HepG2 (cell line): ENCODE results near the gene CNGA1. TPM values are rescaled to one million over a fixed set of nuclear protein-coding genes. Genes with fewer than 3 reads are reported as not detected.

Experiments
- CREB1 ChIP-seq, 2 experiments: fragments of 450-650 bp in 1 of 2; IDR thresholded peaks; 2 replicates each; pipeline ENCODE4 v1.6.1; 2016 to 2017; ENCODE audit warnings: control low read depth in 1 of 2, mild to moderate bottlenecking in 1 of 2, missing compliant biosample characterization in 1 of 2, missing genetic modification characterization in 1 of 2
- KDM1A ChIP-seq: IDR thresholded peaks from 2 replicates; pipeline ENCODE4 v1.6.1; 2016; ENCODE audit warnings: missing compliant biosample characterization
- MATR3 ChIP-seq: sonication (generic); formaldehyde crosslinking; IDR thresholded peaks from 2 replicates; pipeline ENCODE4 v1.4.0; 2020; ENCODE audit warnings: missing genetic modification reagents
- NAIF1 ChIP-seq: sonication (generic); formaldehyde crosslinking; IDR thresholded peaks from 2 replicates; pipeline ENCODE4 v1.5.0; 2020; ENCODE audit warnings: mild to moderate bottlenecking, missing genetic modification reagents, borderline replicate concordance
- POLR2A ChIP-seq, 2 experiments: IDR thresholded peaks; 2 replicates each; pipeline ENCODE4 v1.6.1; 2011; ENCODE audit warnings: low read depth in 2 of 2, low read length in 2 of 2, mild to moderate bottlenecking in 1 of 2, moderate library complexity in 1 of 2; ENCODE audit not compliant: insufficient read depth in 1 of 2
- RXRA ChIP-seq: sonication (generic); formaldehyde crosslinking; IDR thresholded peaks from 2 replicates; pipeline ENCODE4 v1.5.1; 2020; ENCODE audit warnings: missing genetic modification reagents
- SRSF1 ChIP-seq: fragments of 200-400 bp; formaldehyde crosslinking; optimal IDR thresholded peaks from 2 replicates; pipeline ENCODE3; 2017; ENCODE audit warnings: mild to moderate bottlenecking, low read depth, low read length, moderate library complexity
- ZFP36L1 ChIP-seq: sonication (generic); formaldehyde crosslinking; IDR thresholded peaks from 2 replicates; pipeline ENCODE4 v1.8.0; 2022; ENCODE audit warnings: mild to moderate bottlenecking, missing genetic modification reagents, moderate library complexity
- ZNF263 ChIP-seq: sonication (generic); formaldehyde crosslinking; IDR thresholded peaks from 2 replicates; pipeline ENCODE4 v1.4.0; 2020; ENCODE audit warnings: missing genetic modification reagents
- ZNF558 ChIP-seq: sonication (generic); formaldehyde crosslinking; IDR thresholded peaks from 2 replicates; pipeline ENCODE4 v1.9.0; 2022; ENCODE audit warnings: mild to moderate bottlenecking, missing genetic modification reagents, borderline replicate concordance
- ZNF644 ChIP-seq: IDR thresholded peaks from 2 replicates; pipeline ENCODE4 v1.6.1; 2016; ENCODE audit warnings: low read depth
- polyA plus RNA-seq, 8 experiments: library from polyadenylated mRNA; depleted of rRNA in 3 of 8; stranded (reverse) in 7 of 8; unstranded in 1 of 8; fragments of >200 nt; fragmentation: Illumina TruSeq in 4 of 8; extraction: Trizol in 4 of 8; gene quantifications; 2 replicates each; pipeline versions ENCODE4 v1.2.1 to v1.2.3, GENCODE V29; 2011 to 2016; ENCODE audit warnings: low read depth in 4 of 8, missing spikeins in 1 of 8, mixed read lengths in 1 of 8; ENCODE audit not compliant: insufficient read depth in 1 of 8
- total RNA-seq, 5 experiments: library from RNA; depleted of rRNA; stranded (reverse); fragments of >200 nt; fragmentation: Illumina TruSeq; extraction: Trizol; gene quantifications; 2 replicates each; pipeline ENCODE4 v1.2.3, GENCODE V29; 2016; ENCODE audit warnings: low read depth in 1 of 5
- TF ChIP-seq, protein P1 (sequence below): sonication (generic); formaldehyde crosslinking; IDR thresholded peaks from 2 replicates; pipeline ENCODE4 v1.4.0; 2020; ENCODE audit warnings: missing genetic modification reagents
- TF ChIP-seq, protein P2 (sequence below): sonication (generic); formaldehyde crosslinking; IDR thresholded peaks from 2 replicates; pipeline ENCODE4 v1.5.1; 2020; ENCODE audit warnings: missing genetic modification reagents, mild to moderate bottlenecking, borderline replicate concordance
- TF ChIP-seq, protein P3 (sequence below): sonication (generic); formaldehyde crosslinking; IDR thresholded peaks from 2 replicates; pipeline ENCODE4 v1.4.0; 2020; ENCODE audit warnings: missing genetic modification reagents
- TF ChIP-seq, protein P4 (sequence below): sonication (generic); formaldehyde crosslinking; conservative IDR thresholded peaks from 2 replicates; pipeline ENCODE4 v1.4.0; 2020; ENCODE audit warnings: mild to moderate bottlenecking, missing genetic modification reagents, moderate library complexity
- TF ChIP-seq, protein P5 (sequence below): IDR thresholded peaks from 2 replicates; pipeline ENCODE4 v1.6.1; 2016

The CNGA1 gene
- total and polyA plus RNA-seq, 2 of the 13 experiments (the other 11 are each of a cell fraction or from before 2014, with no cell fraction given), result 0.22 to 0.40 TPM

DNA sequence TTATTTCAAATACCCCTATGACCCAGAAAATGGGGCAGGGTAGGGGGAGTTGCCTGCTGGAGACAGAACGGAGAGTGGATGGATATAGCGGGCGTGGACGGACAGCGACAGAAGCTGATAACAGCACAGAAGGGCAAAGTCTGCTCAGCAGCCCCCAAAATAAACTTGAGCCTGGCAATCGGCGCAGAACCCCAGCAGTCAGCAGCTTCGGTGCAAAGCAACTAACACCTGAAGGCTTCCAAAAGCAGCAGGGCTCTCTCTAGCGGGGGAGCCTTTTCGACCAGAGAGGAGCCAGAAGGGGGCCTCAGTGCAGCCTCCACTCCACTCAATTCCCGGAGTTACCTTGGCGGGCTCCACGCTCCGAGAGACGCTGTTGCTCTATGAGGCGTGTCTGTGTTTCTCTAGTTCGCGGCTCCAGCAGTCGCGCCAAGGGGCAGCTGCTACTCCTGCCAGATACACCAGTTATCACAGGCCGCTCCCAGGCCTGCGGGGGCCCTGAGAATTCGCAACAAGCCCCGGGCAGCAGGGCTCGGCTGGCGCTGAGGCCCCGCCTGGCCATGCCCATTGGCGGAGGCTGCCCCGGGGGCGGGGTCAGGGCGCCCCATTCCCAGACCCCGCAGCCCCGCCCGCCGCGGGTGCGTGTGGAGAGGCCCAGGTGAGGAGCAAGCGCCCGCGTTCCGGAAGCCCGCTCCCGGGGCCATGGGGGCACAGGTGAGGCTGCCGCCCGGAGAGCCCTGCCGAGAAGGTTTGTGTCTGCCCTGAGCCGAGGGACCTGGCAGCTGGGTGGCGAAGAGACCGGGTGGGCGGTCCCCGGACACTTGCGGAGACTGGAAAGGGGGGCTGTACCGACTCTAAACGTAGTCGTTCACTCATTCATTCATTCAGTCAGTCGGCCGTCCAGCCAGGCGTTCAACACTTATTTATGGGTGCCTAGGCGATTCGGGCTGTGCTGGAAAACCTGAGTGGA is at the start of gene CNGA1, which contains the start of gene NIPAL1 (continued):
- TF ChIP-seq, protein P1, sequence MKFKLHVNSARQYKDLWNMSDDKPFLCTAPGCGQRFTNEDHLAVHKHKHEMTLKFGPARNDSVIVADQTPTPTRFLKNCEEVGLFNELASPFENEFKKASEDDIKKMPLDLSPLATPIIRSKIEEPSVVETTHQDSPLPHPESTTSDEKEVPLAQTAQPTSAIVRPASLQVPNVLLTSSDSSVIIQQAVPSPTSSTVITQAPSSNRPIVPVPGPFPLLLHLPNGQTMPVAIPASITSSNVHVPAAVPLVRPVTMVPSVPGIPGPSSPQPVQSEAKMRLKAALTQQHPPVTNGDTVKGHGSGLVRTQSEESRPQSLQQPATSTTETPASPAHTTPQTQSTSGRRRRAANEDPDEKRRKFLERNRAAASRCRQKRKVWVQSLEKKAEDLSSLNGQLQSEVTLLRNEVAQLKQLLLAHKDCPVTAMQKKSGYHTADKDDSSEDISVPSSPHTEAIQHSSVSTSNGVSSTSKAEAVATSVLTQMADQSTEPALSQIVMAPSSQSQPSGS (CRISPR knock-in tag), result no peak
- TF ChIP-seq, protein P2, sequence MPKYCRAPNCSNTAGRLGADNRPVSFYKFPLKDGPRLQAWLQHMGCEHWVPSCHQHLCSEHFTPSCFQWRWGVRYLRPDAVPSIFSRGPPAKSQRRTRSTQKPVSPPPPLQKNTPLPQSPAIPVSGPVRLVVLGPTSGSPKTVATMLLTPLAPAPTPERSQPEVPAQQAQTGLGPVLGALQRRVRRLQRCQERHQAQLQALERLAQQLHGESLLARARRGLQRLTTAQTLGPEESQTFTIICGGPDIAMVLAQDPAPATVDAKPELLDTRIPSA (CRISPR knock-in tag), result no peak; the same call in 1 of the 2 replicates
- TF ChIP-seq, protein P3, sequence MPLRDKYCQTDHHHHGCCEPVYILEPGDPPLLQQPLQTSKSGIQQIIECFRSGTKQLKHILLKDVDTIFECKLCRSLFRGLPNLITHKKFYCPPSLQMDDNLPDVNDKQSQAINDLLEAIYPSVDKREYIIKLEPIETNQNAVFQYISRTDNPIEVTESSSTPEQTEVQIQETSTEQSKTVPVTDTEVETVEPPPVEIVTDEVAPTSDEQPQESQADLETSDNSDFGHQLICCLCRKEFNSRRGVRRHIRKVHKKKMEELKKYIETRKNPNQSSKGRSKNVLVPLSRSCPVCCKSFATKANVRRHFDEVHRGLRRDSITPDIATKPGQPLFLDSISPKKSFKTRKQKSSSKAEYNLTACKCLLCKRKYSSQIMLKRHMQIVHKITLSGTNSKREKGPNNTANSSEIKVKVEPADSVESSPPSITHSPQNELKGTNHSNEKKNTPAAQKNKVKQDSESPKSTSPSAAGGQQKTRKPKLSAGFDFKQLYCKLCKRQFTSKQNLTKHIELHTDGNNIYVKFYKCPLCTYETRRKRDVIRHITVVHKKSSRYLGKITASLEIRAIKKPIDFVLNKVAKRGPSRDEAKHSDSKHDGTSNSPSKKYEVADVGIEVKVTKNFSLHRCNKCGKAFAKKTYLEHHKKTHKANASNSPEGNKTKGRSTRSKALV (CRISPR knock-in tag), result no peak
- TF ChIP-seq, protein P4, sequence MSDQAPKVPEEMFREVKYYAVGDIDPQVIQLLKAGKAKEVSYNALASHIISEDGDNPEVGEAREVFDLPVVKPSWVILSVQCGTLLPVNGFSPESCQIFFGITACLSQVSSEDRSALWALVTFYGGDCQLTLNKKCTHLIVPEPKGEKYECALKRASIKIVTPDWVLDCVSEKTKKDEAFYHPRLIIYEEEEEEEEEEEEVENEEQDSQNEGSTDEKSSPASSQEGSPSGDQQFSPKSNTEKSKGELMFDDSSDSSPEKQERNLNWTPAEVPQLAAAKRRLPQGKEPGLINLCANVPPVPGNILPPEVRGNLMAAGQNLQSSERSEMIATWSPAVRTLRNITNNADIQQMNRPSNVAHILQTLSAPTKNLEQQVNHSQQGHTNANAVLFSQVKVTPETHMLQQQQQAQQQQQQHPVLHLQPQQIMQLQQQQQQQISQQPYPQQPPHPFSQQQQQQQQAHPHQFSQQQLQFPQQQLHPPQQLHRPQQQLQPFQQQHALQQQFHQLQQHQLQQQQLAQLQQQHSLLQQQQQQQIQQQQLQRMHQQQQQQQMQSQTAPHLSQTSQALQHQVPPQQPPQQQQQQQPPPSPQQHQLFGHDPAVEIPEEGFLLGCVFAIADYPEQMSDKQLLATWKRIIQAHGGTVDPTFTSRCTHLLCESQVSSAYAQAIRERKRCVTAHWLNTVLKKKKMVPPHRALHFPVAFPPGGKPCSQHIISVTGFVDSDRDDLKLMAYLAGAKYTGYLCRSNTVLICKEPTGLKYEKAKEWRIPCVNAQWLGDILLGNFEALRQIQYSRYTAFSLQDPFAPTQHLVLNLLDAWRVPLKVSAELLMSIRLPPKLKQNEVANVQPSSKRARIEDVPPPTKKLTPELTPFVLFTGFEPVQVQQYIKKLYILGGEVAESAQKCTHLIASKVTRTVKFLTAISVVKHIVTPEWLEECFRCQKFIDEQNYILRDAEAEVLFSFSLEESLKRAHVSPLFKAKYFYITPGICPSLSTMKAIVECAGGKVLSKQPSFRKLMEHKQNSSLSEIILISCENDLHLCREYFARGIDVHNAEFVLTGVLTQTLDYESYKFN (CRISPR knock-in tag), result peak; percentile 42; the same call in 1 of the 2 replicates
- TF ChIP-seq KDM1A (CRISPR knock-in tag), result no peak
- no peak for TF ChIP-seq ZNF263
- TF ChIP-seq SRSF1, result no peak
- no peak for TF ChIP-seq MATR3 (CRISPR knock-in tag)
- TF ChIP-seq NAIF1 (CRISPR knock-in tag), result no peak
- TF ChIP-seq CREB1 (IDR thresholded peaks at IDR 0.05), result no peak
- TF ChIP-seq CREB1 (CRISPR knock-in tag; IDR thresholded peaks at IDR 0.05), result no peak
- no peak for TF ChIP-seq ZFP36L1 (CRISPR knock-in tag)
- TF ChIP-seq, protein P5, sequence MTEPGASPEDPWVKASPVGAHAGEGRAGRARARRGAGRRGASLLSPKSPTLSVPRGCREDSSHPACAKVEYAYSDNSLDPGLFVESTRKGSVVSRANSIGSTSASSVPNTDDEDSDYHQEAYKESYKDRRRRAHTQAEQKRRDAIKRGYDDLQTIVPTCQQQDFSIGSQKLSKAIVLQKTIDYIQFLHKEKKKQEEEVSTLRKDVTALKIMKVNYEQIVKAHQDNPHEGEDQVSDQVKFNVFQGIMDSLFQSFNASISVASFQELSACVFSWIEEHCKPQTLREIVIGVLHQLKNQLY (CRISPR knock-in tag), result no peak
- no peak; the same call in 1 of the 2 replicates for TF ChIP-seq ZNF558 (CRISPR knock-in tag)
- TF ChIP-seq ZNF644 (CRISPR knock-in tag), result no peak
- no peak for TF ChIP-seq RXRA (CRISPR knock-in tag)
- peak in 1 of 2 experiments; percentile 67; a peak in 2 of 4 replicates for TF ChIP-seq POLR2A (IDR thresholded peaks at IDR 0.05; ENCODE audit: insufficient read depth in 1 of 2, low read depth in 2 of 2, low read length in 2 of 2)
